ENCODE measurements around the gene LIPT2. TPM values are rescaled to one million over a fixed set of nuclear protein-coding genes. Genes with fewer than 3 reads are reported as not detected.

LIPT2 gene
- total and polyA plus RNA-seq, 2 of the 4 experiments (the other 2 are of a cell fraction) = 1.7 to 2.9 TPM

- Histone ChIP-seq H3K36me3 (ENCODE audit: control insufficient read depth, insufficient read depth, low read length) (no peaks in the 10 kb centered on the region), H3K79me1 (ENCODE audit: low read depth in 1 of 2, low read length in 2 of 2) (no peaks in the 10 kb centered on the region), H3K23ac (ENCODE audit: low read depth, low read length) (no peak overlapping the region), H4K5ac (ENCODE audit: low read depth, low read length) (no peak overlapping the region), H3K9me3 (ENCODE audit: control insufficient read depth, insufficient read depth, low read length) (peaks cover 3% of the 10 kb centered on the region; the same call in 1 of the 2 replicates), H3K4me1 (ENCODE audit: control insufficient read depth, insufficient read depth, low read length) (peaks cover 2% of the 10 kb centered on the region; the same call in 1 of the 2 replicates), H3K14ac (replicated peaks; ENCODE audit: low read depth, low read length) (no peak overlapping the region), H2BK120ac (ENCODE audit: low read depth, low read length) (no peak overlapping the region), H3K4ac (ENCODE audit: low read depth, low read length) (no peak overlapping the region), H2BK15ac (ENCODE audit: low read depth, low read length) (no peak overlapping the region), H4K91ac (ENCODE audit: insufficient read depth, low read depth, low read length) (no peak overlapping the region), H4K20me1 (ENCODE audit: insufficient read depth, low read length) (no peaks in the 10 kb centered on the region), H2AK5ac (ENCODE audit: low read depth, low read length) (no peak overlapping the region), H3K9ac (ENCODE audit: low read depth, low read length) (no peak overlapping the region), H2BK5ac (ENCODE audit: low read depth, low read length, poor library complexity, severe bottlenecking) (no peak overlapping the region), H2AFZ (replicated peaks; ENCODE audit: low read length, poor library complexity) (no peak overlapping the region), H2AK9ac (replicated peaks; ENCODE audit: low read depth, low read length, poor library complexity) (no peak overlapping the region), H3K27ac (ENCODE audit: insufficient read depth, low read length) (no peak overlapping the region), H3K27me3 (ENCODE audit: control insufficient read depth, insufficient read depth, low read length) (peaks cover 16% of the 10 kb centered on the region), H4K8ac (ENCODE audit: low read depth in 2 of 2, low read length in 2 of 2) (no peak overlapping the region), H3K56ac (ENCODE audit: extremely low read depth, insufficient read depth, low read length) (no peak overlapping the region), H3K18ac (ENCODE audit: low read depth, low read length) (no peak overlapping the region), H3K4me2 (ENCODE audit: low read depth, low read length) (no peak overlapping the region), H3K4me3 (ENCODE audit: insufficient read depth, low read depth, low read length) (no peak overlapping the region), H2BK20ac (ENCODE audit: low read depth, low read length) (no peak overlapping the region), H3K9me1 (ENCODE audit: insufficient read depth, low read length) (peaks cover 6% of the 10 kb centered on the region)
- ATAC-seq (ENCODE audit: low read depth) (no peak), DNase-seq (no peak)
- POLR2A ChIA-PET (ENCODE audit: unreplicated experiment) = no interaction called here
- no TSS peak for BruUV-seq (replicated peaks)
- in situ Hi-C loops (cut with MboI; ENCODE audit: low sequenced_read_pairs) (no loop called here), dilution Hi-C loops (cut with HindIII; ENCODE audit: low sequenced_read_pairs, unreplicated experiment) (no loop called here), intact Hi-C loops (cut with micrococcal nuclease) (no loop called here)
- no CpG with 5 or more reads among the region's 1 CpG for WGBS, 2 experiments (ENCODE audit: extremely low coverage in 2 of 2, insufficient read length in 1 of 2)
- CTCF ChIA-PET = no interaction called here
- no peak for TF ChIP-seq CTCF (conservative IDR thresholded peaks at IDR 0.05; ENCODE audit: low read depth, low read length)
- TF ChIP-seq CEBPB (IDR thresholded peaks at IDR 0.05; ENCODE audit: low read depth, low read length) = no peak
- no peak for TF ChIP-seq SMC3 (IDR thresholded peaks at IDR 0.05; ENCODE audit: low read depth, low read length)
- no peak for TF ChIP-seq MAZ (IDR thresholded peaks at IDR 0.05; ENCODE audit: borderline replicate concordance, low read depth, low read length)
- TF ChIP-seq ELK1 (IDR thresholded peaks at IDR 0.05; ENCODE audit: borderline replicate concordance, low read depth, low read length) = no peak
- no peak for TF ChIP-seq BHLHE40 (IDR thresholded peaks at IDR 0.05; ENCODE audit: low read depth, low read length)
- no peak for TF ChIP-seq NFE2L2 (IDR thresholded peaks at IDR 0.05; ENCODE audit: low read depth, low read length)
- TF ChIP-seq MAFK (IDR thresholded peaks at IDR 0.05; ENCODE audit: low read depth, low read length) = no peak
- TF ChIP-seq FOS (IDR thresholded peaks at IDR 0.05; ENCODE audit: low read depth, low read length) = no peak
- no peak for TF ChIP-seq RFX5 (IDR thresholded peaks at IDR 0.05; ENCODE audit: low read depth, low read length)
- TF ChIP-seq RAD21 (IDR thresholded peaks at IDR 0.05; ENCODE audit: low read length) = no peak
- no peak for TF ChIP-seq POLR2A (IDR thresholded peaks at IDR 0.05; ENCODE audit: low read depth, low read length)
- no peak for TF ChIP-seq RCOR1 (IDR thresholded peaks at IDR 0.05; ENCODE audit: insufficient replicate concordance, low read length)
- TF ChIP-seq CHD1 (IDR thresholded peaks at IDR 0.05; ENCODE audit: low read depth, low read length) = no peak
- TF ChIP-seq USF2 (IDR thresholded peaks at IDR 0.05; ENCODE audit: low read depth, low read length) = no peak
- no peak for TF ChIP-seq MXI1 (IDR thresholded peaks at IDR 0.05; ENCODE audit: borderline replicate concordance, low read depth, low read length)
These were observed 13.3 kb upstream of the LIPT2 start for GRCh38 chr11:74506823-74507222.

All from IMR-90 (cell line).